ENCODE data around the gene ASCC1. TPM values are rescaled to one million over a fixed set of nuclear protein-coding genes. Genes with fewer than 3 reads are reported as not detected.
A peak's percentile ranks its signal among the peaks of the same experiment; 100 is the strongest.
"Not testable (repeated sequence)": the region's sequence is repeated elsewhere in the genome, so short reads cannot be mapped to it uniquely, and the experiment has no call there.

Gene ASCC1
- total and polyA plus RNA-seq, 2 experiments from 2014 or later, result 25.2 to 30.0 TPM

DNA sequence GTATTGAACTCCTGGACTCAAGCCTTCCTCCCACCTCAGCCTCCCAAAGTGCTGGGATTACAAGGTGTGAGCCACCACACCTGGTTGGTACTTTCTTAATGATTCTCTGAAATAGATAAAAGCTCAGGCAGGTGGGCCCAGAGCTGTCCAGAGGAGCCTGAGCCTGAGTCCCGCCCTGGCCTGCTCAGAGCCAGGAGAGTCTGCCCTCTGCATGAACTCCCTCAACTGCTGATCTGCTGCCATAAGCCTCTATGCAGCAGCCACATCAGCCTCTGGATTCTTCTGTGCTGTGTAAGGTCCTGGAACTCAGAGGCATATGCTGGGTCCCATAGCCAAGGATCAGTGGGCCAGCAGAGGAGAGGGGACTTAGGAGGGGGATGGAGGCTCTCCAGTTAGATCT is 34.6 kb upstream of the ASCC1 start:
- peak; percentile 84 for DNase-seq
- H3K9ac ChIP-seq, result no peak overlapping the region
- TF ChIP-seq EZH2phosphoT487 (IDR thresholded peaks at IDR 0.05; ENCODE audit: insufficient read depth, low read depth) (no peak), EZH2 (IDR thresholded peaks at IDR 0.05; ENCODE audit: insufficient read depth, poor library complexity, severe bottlenecking) (no peak)
- no peak overlapping the region for H3K27ac ChIP-seq
- no peak overlapping the region for H3K4me3 ChIP-seq
- no peaks in the 10 kb centered on the region for H4K20me1 ChIP-seq (ENCODE audit: insufficient read depth)
- WGBS, 2 experiments (ENCODE audit: low coverage in 1 of 2, low lambda C conversion rate in 2 of 2, missing lambda C conversion rate in 2 of 2), result 57 to 77% methylated on average over 1 of the region's 1 CpG
- no peak overlapping the region for H2AFZ ChIP-seq
- H3K27me3 ChIP-seq (replicated peaks; ENCODE audit: insufficient read depth), result no peaks in the 10 kb centered on the region
- no peaks in the 10 kb centered on the region for H3K9me3 ChIP-seq (ENCODE audit: low read depth)
- in situ Hi-C loops (cut with MboI), result loop anchor here (5.0 kb wide), 1 partner anchor 77 kb away; no protein-coding TSS in a partner anchor
- H3F3A ChIP-seq (ENCODE audit: insufficient read depth), result no peaks in the 10 kb centered on the region
- H3K79me2 ChIP-seq (ENCODE audit: insufficient read depth), result no peaks in the 10 kb centered on the region
- H3K9me2 ChIP-seq (ENCODE audit: insufficient read depth), result no peaks in the 10 kb centered on the region
- no peak overlapping the region for H3K4me2 ChIP-seq (ENCODE audit: unreplicated experiment)
- no peaks in the 10 kb centered on the region for H3K36me3 ChIP-seq (ENCODE audit: low read depth)
- H3K4me1 ChIP-seq (ENCODE audit: insufficient read depth), result peaks cover 16% of the 10 kb centered on the region

DNA sequence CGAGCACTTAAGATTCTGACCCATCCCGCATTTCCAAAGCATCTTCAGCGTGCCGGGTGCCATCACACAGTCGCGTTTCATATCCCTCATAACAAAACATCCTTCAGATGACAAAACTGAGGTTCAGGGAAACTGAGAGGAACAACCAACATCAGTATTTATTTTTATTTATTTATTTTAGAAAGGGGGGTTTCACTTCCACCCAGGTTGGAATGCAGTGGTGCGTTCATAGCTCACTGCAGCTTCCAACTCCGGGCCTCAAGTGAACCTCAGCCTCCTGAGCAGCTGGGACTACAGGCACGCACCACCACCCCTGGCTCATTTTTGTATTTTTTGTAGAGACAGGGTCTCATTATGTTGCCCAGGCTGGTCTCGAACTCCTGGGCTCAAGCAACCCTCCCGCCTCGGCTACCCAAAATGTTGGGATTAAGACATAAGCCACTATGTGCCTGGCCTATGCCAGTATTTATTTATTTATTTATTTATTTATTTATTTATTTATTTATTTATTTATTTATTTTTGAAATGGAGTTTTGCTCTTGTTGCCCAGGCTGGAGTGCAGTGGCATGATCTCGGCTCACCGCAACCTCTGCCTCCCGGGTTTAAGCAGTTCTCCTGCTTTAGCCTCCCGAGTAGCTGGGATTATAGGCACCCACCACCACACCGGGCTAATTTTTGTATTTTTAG is 33.2 kb upstream of the ASCC1 start:
- H3K9me2 ChIP-seq (ENCODE audit: insufficient read depth); H3K4me2 ChIP-seq (ENCODE audit: unreplicated experiment); H3K36me3 ChIP-seq (ENCODE audit: low read depth); H3K9me3 ChIP-seq (ENCODE audit: low read depth); in situ Hi-C loops (cut with MboI); H3K79me2 ChIP-seq (ENCODE audit: insufficient read depth); H4K20me1 ChIP-seq (ENCODE audit: insufficient read depth); H3K27ac ChIP-seq; DNase-seq; H3F3A ChIP-seq (ENCODE audit: insufficient read depth); H3K4me3 ChIP-seq; H3K27me3 ChIP-seq (replicated peaks; ENCODE audit: insufficient read depth); H3K9ac ChIP-seq: not testable (repeated sequence)
- peaks cover 17% of the 10 kb centered on the region for H3K4me1 ChIP-seq (ENCODE audit: insufficient read depth)
- peak overlapping the region; percentile 80 for H2AFZ ChIP-seq
- WGBS, 2 experiments (ENCODE audit: low coverage in 1 of 2, low lambda C conversion rate in 2 of 2, missing lambda C conversion rate in 2 of 2), result 93 to 94% methylated on average over 17 of the region's 17 CpGs

DNA sequence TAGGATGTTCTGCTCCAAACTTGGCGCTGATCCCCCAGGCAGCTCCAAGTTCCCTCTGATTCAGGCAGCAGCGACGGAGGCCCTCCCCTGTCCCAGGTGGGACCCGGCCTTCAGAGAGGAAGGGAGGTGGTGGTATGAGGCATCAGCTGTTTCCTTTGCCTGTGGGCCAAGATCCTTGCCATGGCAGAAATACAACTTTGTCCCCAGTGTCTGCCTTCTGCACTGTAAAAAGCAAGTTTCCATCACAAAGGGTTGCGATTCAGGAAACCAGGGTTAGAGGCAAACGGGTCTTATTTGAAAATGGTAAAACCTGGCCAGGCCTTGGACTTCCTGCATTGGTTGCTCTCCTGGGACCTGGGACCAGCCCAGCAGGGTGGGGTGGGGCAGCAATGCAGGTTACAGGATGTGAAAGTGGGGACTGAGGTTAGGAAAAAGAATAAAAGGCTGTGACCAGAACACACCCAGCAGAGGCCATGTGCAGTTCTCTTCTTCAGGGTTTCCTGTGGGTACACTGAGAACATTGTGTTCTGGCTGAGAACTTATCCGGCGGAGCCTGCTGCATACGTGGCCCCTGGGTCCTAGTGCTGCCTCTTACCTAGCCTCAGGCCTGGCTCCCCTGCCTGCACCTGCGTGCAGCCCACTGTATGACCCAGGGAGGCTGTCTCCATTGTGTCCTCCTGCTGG is 32.5 kb upstream of the ASCC1 start:
- 35 to 50% methylated on average over 10 of the region's 10 CpGs for WGBS, 2 experiments (ENCODE audit: low coverage in 1 of 2, low lambda C conversion rate in 2 of 2, missing lambda C conversion rate in 2 of 2)
- in situ Hi-C loops (cut with MboI), result no loop called here
- peak; percentile 33 for DNase-seq
- Histone ChIP-seq H3F3A (ENCODE audit: insufficient read depth) (peaks cover 14% of the 10 kb centered on the region), H3K36me3 (ENCODE audit: low read depth) (no peaks in the 10 kb centered on the region), H3K9me3 (ENCODE audit: low read depth) (no peaks in the 10 kb centered on the region), H3K27ac (no peak overlapping the region), H4K20me1 (ENCODE audit: insufficient read depth) (no peaks in the 10 kb centered on the region), H3K9ac (no peak overlapping the region), H3K4me3 (no peak overlapping the region), H3K79me2 (ENCODE audit: insufficient read depth) (no peaks in the 10 kb centered on the region), H2AFZ (peak overlapping the region; percentile 80), H3K9me2 (ENCODE audit: insufficient read depth) (no peaks in the 10 kb centered on the region), H3K4me1 (ENCODE audit: insufficient read depth) (peaks cover 22% of the 10 kb centered on the region), H3K4me2 (ENCODE audit: unreplicated experiment) (peak overlapping the region; percentile 38), H3K27me3 (replicated peaks; ENCODE audit: insufficient read depth) (no peaks in the 10 kb centered on the region)
- TF ChIP-seq EZH2phosphoT487 (IDR thresholded peaks at IDR 0.05; ENCODE audit: insufficient read depth, low read depth), result no peak
- no peak for TF ChIP-seq EZH2 (IDR thresholded peaks at IDR 0.05; ENCODE audit: insufficient read depth, poor library complexity, severe bottlenecking)

DNA sequence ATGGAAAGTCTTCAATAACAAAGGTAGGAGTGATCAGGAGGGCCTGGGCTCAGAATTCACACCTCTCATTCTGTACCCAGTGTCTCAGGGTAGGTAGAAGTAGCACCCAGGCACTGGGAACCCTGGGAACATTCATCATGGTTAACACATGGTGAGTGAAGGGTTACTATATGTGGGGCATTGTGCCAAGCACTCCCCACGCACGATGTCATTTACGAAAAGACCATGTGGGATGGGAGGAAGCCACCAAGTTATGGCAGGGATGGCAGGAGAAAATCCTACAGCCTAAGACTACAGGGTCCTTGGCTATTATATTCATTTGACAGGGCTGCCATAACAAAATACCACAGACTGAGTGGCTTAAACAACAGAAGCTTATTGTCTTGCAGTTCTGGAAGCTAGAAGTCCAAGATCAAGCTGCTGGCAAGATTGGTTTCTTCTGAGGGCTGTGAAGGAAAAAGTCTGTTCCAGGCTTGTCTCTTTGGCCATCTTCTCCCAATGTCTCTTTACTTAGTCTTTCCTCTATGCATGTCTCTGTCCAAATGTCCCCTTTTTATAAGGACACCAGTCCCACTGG is 30.0 kb upstream of the ASCC1 start:
- H3K27ac ChIP-seq, result no peak overlapping the region
- 18 to 27% methylated on average over 3 of the region's 3 CpGs for WGBS, 2 experiments (ENCODE audit: low coverage in 1 of 2, low lambda C conversion rate in 2 of 2, missing lambda C conversion rate in 2 of 2)
- in situ Hi-C loops (cut with MboI), result no loop called here

More for the DNA sequence above, 30.0 kb upstream of the ASCC1 start:
- no peak overlapping the region for H3K9ac ChIP-seq
- H3K4me2 ChIP-seq (ENCODE audit: unreplicated experiment), result no peak overlapping the region
- no peaks in the 10 kb centered on the region for H4K20me1 ChIP-seq (ENCODE audit: insufficient read depth)
- no peak for TF ChIP-seq EZH2 (IDR thresholded peaks at IDR 0.05; ENCODE audit: insufficient read depth, poor library complexity, severe bottlenecking)
- no peak for TF ChIP-seq EZH2phosphoT487 (IDR thresholded peaks at IDR 0.05; ENCODE audit: insufficient read depth, low read depth)
- no peaks in the 10 kb centered on the region for H3K27me3 ChIP-seq (replicated peaks; ENCODE audit: insufficient read depth)
- peaks cover 24% of the 10 kb centered on the region for H3F3A ChIP-seq (ENCODE audit: insufficient read depth)
- no peaks in the 10 kb centered on the region for H3K9me3 ChIP-seq (ENCODE audit: low read depth)
- peaks cover 28% of the 10 kb centered on the region for H3K4me1 ChIP-seq (ENCODE audit: insufficient read depth)
- no peak overlapping the region for H2AFZ ChIP-seq
- no peaks in the 10 kb centered on the region for H3K9me2 ChIP-seq (ENCODE audit: insufficient read depth)
- H3K4me3 ChIP-seq, result no peak overlapping the region
- DNase-seq, result no peak
- no peaks in the 10 kb centered on the region for H3K79me2 ChIP-seq (ENCODE audit: insufficient read depth)
- no peaks in the 10 kb centered on the region for H3K36me3 ChIP-seq (ENCODE audit: low read depth)

Measured in GM23248 (cell line).